DOHH2 (cell line): ENCODE measurements around the gene GPR132.

Experiments
- H3F3A ChIP-seq: fragments of 200-600 bp; sonication (generic), shearing (Covaris generic); 2 replicates; pipeline ENCODE4 v1.6.0; 2016; ENCODE audit warnings: antibody characterized with exemption, mild to moderate bottlenecking; ENCODE audit not compliant: control insufficient read depth, insufficient read depth
- H3K27ac ChIP-seq: fragments of 200-600 bp; sonication (generic); 2 replicates; pipeline ENCODE4 v1.5.1; 2014; ENCODE audit warnings: low read depth, mild to moderate bottlenecking, low read length, moderate library complexity
- H3K27me3 ChIP-seq: fragments of 200-600 bp; sonication (generic); 2 replicates; pipeline ENCODE4 v1.6.1; 2014; ENCODE audit warnings: mild to moderate bottlenecking, low read length, mixed read lengths; ENCODE audit not compliant: control insufficient read depth
- H3K36me3 ChIP-seq: fragments of 200-600 bp; sonication (generic); 2 replicates; pipeline ENCODE4 v1.6.1; 2014; ENCODE audit warnings: mild to moderate bottlenecking, low read length, moderate library complexity, mixed read lengths; ENCODE audit not compliant: control insufficient read depth
- H3K4me1 ChIP-seq: fragments of 200-600 bp; sonication (generic); 2 replicates; pipeline ENCODE4 v1.6.1; 2014; ENCODE audit warnings: mild to moderate bottlenecking, low read length, mixed read lengths; ENCODE audit not compliant: control insufficient read depth
- H3K4me2 ChIP-seq: fragments of 200-600 bp; sonication (generic); 2 replicates; pipeline ENCODE4 v1.6.0; 2014; ENCODE audit warnings: mild to moderate bottlenecking, low read length, moderate library complexity
- H3K4me3 ChIP-seq: fragments of 200-600 bp; sonication (generic); 2 replicates; pipeline ENCODE4 v1.5.1; 2014; ENCODE audit warnings: mild to moderate bottlenecking, low read length, mixed read lengths
- H3K79me2 ChIP-seq: fragments of 200-600 bp; sonication (generic); 2 replicates; pipeline ENCODE4 v1.6.1; 2014; ENCODE audit warnings: mild to moderate bottlenecking, low read length, mixed read lengths; ENCODE audit not compliant: control insufficient read depth
- H3K9me2 ChIP-seq: fragments of 200-600 bp; sonication (generic); replicated peaks from 2 replicates; pipeline ENCODE4 v1.6.1; 2014; ENCODE audit warnings: mild to moderate bottlenecking, low read length, mixed read lengths; ENCODE audit not compliant: control insufficient read depth
- H3K9me3 ChIP-seq: fragments of 200-600 bp; sonication (generic); 2 replicates; pipeline ENCODE4 v1.6.1; 2014; ENCODE audit warnings: antibody characterized with exemption, low read length, mixed read lengths; ENCODE audit not compliant: control insufficient read depth, insufficient read depth
- H4K20me1 ChIP-seq: fragments of 200-600 bp; sonication (generic); 2 replicates; pipeline ENCODE4 v1.6.0; 2014; ENCODE audit warnings: low read depth, mild to moderate bottlenecking, antibody characterized with exemption, low read length, moderate library complexity; ENCODE audit not compliant: control insufficient read depth, insufficient read depth
- EZH2phosphoT487 ChIP-seq: fragments of 200-600 bp; sonication (generic); IDR thresholded peaks from 2 replicates; pipeline ENCODE4 v1.6.1; 2017; ENCODE audit warnings: borderline replicate concordance, mild to moderate bottlenecking, antibody characterized with exemption, low read length, moderate library complexity, mixed read lengths
- TF ChIP-seq, protein P1 (sequence below): fragments of 200-600 bp; sonication (generic); IDR thresholded peaks from one replicate; pipeline ENCODE4 v1.5.1; 2014; ENCODE audit warnings: antibody characterized with exemption, mild to moderate bottlenecking, low read depth, low read length; ENCODE audit not compliant: poor library complexity, severe bottlenecking

GPR132 gene

GRCh38 chr14:105051182-105052109, 13.8 kb downstream of the GPR132 start:
- Histone ChIP-seq H3K79me2 (no peaks in the 10 kb centered on the region), H3K27me3 (no peaks in the 10 kb centered on the region), H3K4me2 (no peak overlapping the region), H3K9me3 (no peaks in the 10 kb centered on the region), H3K36me3 (no peaks in the 10 kb centered on the region; the same call in 1 of the 2 replicates), H3K27ac (no peak overlapping the region), H4K20me1 (no peaks in the 10 kb centered on the region), H3K4me1 (no peaks in the 10 kb centered on the region), H3K9me2 (no peaks in the 10 kb centered on the region), H3F3A (no peaks in the 10 kb centered on the region), H3K4me3 (no peak overlapping the region)
- TF ChIP-seq, protein P1, sequence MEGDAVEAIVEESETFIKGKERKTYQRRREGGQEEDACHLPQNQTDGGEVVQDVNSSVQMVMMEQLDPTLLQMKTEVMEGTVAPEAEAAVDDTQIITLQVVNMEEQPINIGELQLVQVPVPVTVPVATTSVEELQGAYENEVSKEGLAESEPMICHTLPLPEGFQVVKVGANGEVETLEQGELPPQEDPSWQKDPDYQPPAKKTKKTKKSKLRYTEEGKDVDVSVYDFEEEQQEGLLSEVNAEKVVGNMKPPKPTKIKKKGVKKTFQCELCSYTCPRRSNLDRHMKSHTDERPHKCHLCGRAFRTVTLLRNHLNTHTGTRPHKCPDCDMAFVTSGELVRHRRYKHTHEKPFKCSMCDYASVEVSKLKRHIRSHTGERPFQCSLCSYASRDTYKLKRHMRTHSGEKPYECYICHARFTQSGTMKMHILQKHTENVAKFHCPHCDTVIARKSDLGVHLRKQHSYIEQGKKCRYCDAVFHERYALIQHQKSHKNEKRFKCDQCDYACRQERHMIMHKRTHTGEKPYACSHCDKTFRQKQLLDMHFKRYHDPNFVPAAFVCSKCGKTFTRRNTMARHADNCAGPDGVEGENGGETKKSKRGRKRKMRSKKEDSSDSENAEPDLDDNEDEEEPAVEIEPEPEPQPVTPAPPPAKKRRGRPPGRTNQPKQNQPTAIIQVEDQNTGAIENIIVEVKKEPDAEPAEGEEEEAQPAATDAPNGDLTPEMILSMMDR = no peak
- TF ChIP-seq EZH2phosphoT487 = no peak

DNA sequence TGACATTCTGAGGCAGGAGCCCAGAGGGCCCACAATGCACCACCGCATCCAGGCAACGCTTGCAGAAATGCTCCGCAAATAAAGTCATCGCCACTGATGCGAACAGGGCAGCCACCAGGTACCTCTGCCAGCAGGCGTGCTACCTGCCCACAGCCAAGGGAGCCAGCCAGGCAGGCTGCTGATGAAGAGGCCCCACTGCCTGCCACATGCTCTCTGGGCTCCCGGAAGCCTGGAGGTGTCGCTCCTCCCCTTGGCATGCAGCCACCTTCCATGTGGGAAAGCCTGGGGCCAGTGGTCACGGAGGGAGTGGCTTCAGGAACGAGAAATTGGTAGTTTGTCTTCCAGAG, 14.7 kb downstream of the GPR132 start:
- Histone ChIP-seq H3K4me1 (peaks cover 6% of the 10 kb centered on the region), H3F3A (no peaks in the 10 kb centered on the region), H3K4me2 (no peak overlapping the region)

DNA sequence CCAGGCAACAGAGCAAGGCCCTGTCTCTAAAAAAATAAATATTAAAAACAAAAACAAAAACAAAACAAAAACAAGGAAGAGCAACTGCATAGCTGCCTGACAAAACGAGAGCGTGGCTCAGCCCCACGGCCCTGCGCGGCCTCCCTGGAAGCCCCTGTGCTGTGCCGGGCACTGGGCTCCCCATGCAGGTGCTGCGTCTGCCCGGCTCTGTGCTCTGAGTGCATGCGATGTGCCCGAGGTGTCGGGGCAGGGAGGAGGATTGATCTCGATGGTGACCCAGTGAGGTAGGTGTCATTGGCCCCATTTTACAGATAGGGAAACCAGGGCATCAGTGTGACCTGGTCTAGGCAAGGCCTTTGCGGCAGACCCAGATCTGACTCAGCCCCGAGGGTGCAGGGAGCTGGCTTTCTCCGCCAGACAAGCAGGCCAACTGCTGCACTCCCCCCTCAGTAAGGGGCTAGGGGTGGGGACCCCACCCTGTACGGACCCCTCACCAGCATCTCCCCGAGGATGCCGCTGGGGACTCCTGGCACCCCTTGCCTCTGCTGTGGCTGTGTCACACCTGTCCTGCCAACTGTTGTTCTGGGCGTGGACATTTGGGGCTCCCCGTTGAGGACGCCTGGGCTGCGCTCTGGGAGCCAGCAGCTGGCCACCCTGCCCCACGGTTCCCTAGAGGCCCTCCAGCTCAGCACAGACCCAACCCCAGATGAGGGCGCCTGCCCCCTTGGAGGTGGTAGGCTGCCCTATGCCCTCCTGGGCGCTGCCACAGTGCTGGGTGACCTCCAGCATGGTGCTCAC, 15.3 kb downstream of the GPR132 start:
- no peaks in the 10 kb centered on the region; the same call in 1 of the 2 replicates for H3K36me3 ChIP-seq
- TF ChIP-seq EZH2phosphoT487 = no peak
- TF ChIP-seq, protein P1 = no peak
- H3K9me3 ChIP-seq = no peaks in the 10 kb centered on the region
- peaks cover under 1% of the 10 kb centered on the region for H3K27me3 ChIP-seq
- H4K20me1 ChIP-seq = no peaks in the 10 kb centered on the region
- no peak overlapping the region for H3K4me3 ChIP-seq
- H3K27ac ChIP-seq = no peak overlapping the region
- H3K79me2 ChIP-seq = no peaks in the 10 kb centered on the region
- no peak overlapping the region for H3K4me2 ChIP-seq
- no peaks in the 10 kb centered on the region for H3F3A ChIP-seq
- no peaks in the 10 kb centered on the region for H3K9me2 ChIP-seq
- peaks cover 6% of the 10 kb centered on the region for H3K4me1 ChIP-seq

More for the DNA sequence above, 14.7 kb downstream of the GPR132 start:
- Histone ChIP-seq H3K36me3 (no peaks in the 10 kb centered on the region; the same call in 1 of the 2 replicates), H3K4me3 (no peak overlapping the region), H3K27ac (no peak overlapping the region), H3K79me2 (no peaks in the 10 kb centered on the region), H3K9me2 (no peaks in the 10 kb centered on the region), H3K27me3 (no peaks in the 10 kb centered on the region), H3K9me3 (no peaks in the 10 kb centered on the region), H4K20me1 (no peaks in the 10 kb centered on the region)
- TF ChIP-seq EZH2phosphoT487 = no peak
- TF ChIP-seq, protein P1 = no peak
